HCT116 (cell line): ENCODE results near the gene SRPK2. TPM values are rescaled to one million over a fixed set of nuclear protein-coding genes. Genes with fewer than 3 reads are reported as not detected.

Source experiments
- ATAC-seq: fragments of 200-7000 bp; cut with Tn5 transposase; 2 replicates; pipeline ENCODE4 v1.9.1; 2020; ENCODE audit warnings: mild to moderate bottlenecking, moderate library complexity
- BruUV-seq: library from RNA; stranded (reverse); fragments of 400-500 nt; replicated peaks from 2 replicates; lab custom pipeline; 2021; lab: Mats Ljungman, UMichigan
- CTCF ChIA-PET: fragments of 300-600 bp; sonication (Branson Sonifier 250); formaldehyde crosslinking; loops from one replicate; lab custom pipeline; 2021; ENCODE audit warnings: antibody characterized with exemption; lab: Charles Lee
- POLR2A ChIA-PET: fragments of 300-600, 350-600 bp; sonication (Branson Sonifier 250); formaldehyde crosslinking; loops from one replicate; lab custom pipeline; 2021; ENCODE audit warnings: antibody characterized with exemption; lab: Charles Lee
- RAD21 ChIA-PET, 2 experiments: fragments of 300-600 bp; sonication (Branson Sonifier 250); formaldehyde crosslinking; loops; one replicate each; lab custom pipeline; 2023; ENCODE audit warnings: low total read pairs in 2 of 2; ENCODE audit not compliant: uncharacterized antibody in 2 of 2, unreplicated experiment in 2 of 2, low non-redundant PET in 1 of 2; lab: Charles Lee
- DNase-seq: peaks from one replicate; pipeline ENCODE4 v3.0.0-alpha.2; 2010; ENCODE audit warnings: low read depth, low spot score
- H2AFZ ChIP-seq: fragments of 200-600 bp; shearing (Covaris generic), sonication (generic); 2 replicates; pipeline ENCODE4 v1.6.1; 2017; ENCODE audit warnings: low read depth, mixed run types, mixed read lengths, antibody characterized with exemption, low read length; ENCODE audit not compliant: poor library complexity, severe bottlenecking
- H3K27ac ChIP-seq: 2 replicates; pipeline ENCODE4 v1.5.1; 2012; ENCODE audit warnings: low read depth, low read length
- H3K27me3 ChIP-seq: fragments of 200-600 bp; sonication (generic); 2 replicates; pipeline ENCODE4 v1.6.1; 2016; ENCODE audit warnings: mixed run types, low read length, mixed read lengths; ENCODE audit not compliant: insufficient read depth
- H3K36me3 ChIP-seq, 2 experiments: fragments of 200-500 bp in 1 of 2; fragments of 200-600 bp in 1 of 2; sonication (Bioruptor generic) in 1 of 2; sonication (generic) in 1 of 2; 2 replicates each; pipeline versions ENCODE4 v1.5.1 to v1.6.1; 2014 to 2016; ENCODE audit warnings: low read length in 2 of 2, inconsistent platforms in 1 of 2, mixed read lengths in 1 of 2, mixed run types in 1 of 2; ENCODE audit not compliant: insufficient read depth in 2 of 2, control insufficient read depth in 1 of 2
- H3K4me1 ChIP-seq, 2 experiments: fragments of 200-600 bp in 1 of 2; sonication (generic) in 1 of 2; 2 replicates each; pipeline versions ENCODE4 v1.5.1 to v1.6.1; 2012 to 2017; ENCODE audit warnings: low read length in 2 of 2, inconsistent platforms in 1 of 2, mild to moderate bottlenecking in 1 of 2, mixed read lengths in 1 of 2, mixed run types in 1 of 2, moderate library complexity in 1 of 2; ENCODE audit not compliant: insufficient read depth in 2 of 2, control insufficient read depth in 1 of 2
- H3K4me2 ChIP-seq: fragments of 200-600 bp; sonication (generic); 2 replicates; pipeline ENCODE4 v1.6.1; 2017; ENCODE audit warnings: mixed run types, low read length, mixed read lengths
- H3K4me3 ChIP-seq, 2 experiments: fragments of 200-600 bp in 1 of 2; sonication (generic) in 1 of 2; replicated peaks in 1 of 2; 2 replicates each; pipeline ENCODE4 v1.5.1; 2011 to 2016; ENCODE audit warnings: low read length in 2 of 2, control low read depth in 1 of 2, low read depth in 1 of 2, mild to moderate bottlenecking in 1 of 2, mixed read lengths in 1 of 2, mixed run types in 1 of 2
- H3K79me2 ChIP-seq: fragments of 200-600 bp; sonication (generic); 2 replicates; pipeline ENCODE4 v1.6.1; 2017; ENCODE audit warnings: mild to moderate bottlenecking, mixed run types, low read length, moderate library complexity, mixed read lengths; ENCODE audit not compliant: insufficient read depth
- H3K9ac ChIP-seq: fragments of 200-600 bp; sonication (generic); 2 replicates; pipeline ENCODE4 v1.6.1; 2016; ENCODE audit warnings: low read length, mixed read lengths
- H3K9me2 ChIP-seq: fragments of 200-600 bp; sonication (generic), shearing (Covaris generic); 2 replicates; pipeline ENCODE4 v1.6.1; 2017; ENCODE audit warnings: mixed run types, mild to moderate bottlenecking, moderate library complexity; ENCODE audit not compliant: insufficient read depth
- H3K9me3 ChIP-seq, 2 experiments: fragments of 200-500 bp in 1 of 2; fragments of 200-600 bp in 1 of 2; sonication (Bioruptor generic) in 1 of 2; sonication (generic) in 1 of 2; 2 replicates each; pipeline ENCODE4 v1.6.1; 2014 to 2017; ENCODE audit warnings: low read length in 2 of 2, mixed read lengths in 2 of 2, inconsistent platforms in 1 of 2, low read depth in 1 of 2, mild to moderate bottlenecking in 1 of 2, mixed run types in 1 of 2, moderate library complexity in 1 of 2; ENCODE audit not compliant: control insufficient read depth in 1 of 2, insufficient read depth in 1 of 2
- H4K20me1 ChIP-seq: fragments of 200-600 bp; sonication (generic), shearing (Covaris generic); 2 replicates; pipeline ENCODE4 v1.6.1; 2017; ENCODE audit warnings: mixed run types, mild to moderate bottlenecking, moderate library complexity; ENCODE audit not compliant: insufficient read depth
- ATF3 ChIP-seq: IDR thresholded peaks from 2 replicates; pipeline ENCODE4 v1.6.1; 2012
- CBX3 ChIP-seq: IDR thresholded peaks from 2 replicates; pipeline ENCODE4 v1.6.1; 2012; ENCODE audit warnings: low read depth
- CEBPB ChIP-seq: IDR thresholded peaks from 2 replicates; pipeline ENCODE4 v1.6.1; 2012; ENCODE audit warnings: low read depth
- CTCF ChIP-seq, 3 experiments: fragments of 200-600 bp in 1 of 3; sonication (generic) in 1 of 3; IDR thresholded peaks in 2 of 3; conservative IDR thresholded peaks in 1 of 3; 2 replicates each; pipeline ENCODE4 v1.5.1; 2012 to 2017; ENCODE audit warnings: low read depth in 2 of 3, low read length in 2 of 3, antibody characterized with exemption in 1 of 3, borderline replicate concordance in 1 of 3, control low read depth in 1 of 3, mild to moderate bottlenecking in 1 of 3, mixed read lengths in 1 of 3, mixed run types in 1 of 3, moderate library complexity in 1 of 3; ENCODE audit not compliant: insufficient read depth in 1 of 3
- EGR1 ChIP-seq: IDR thresholded peaks from 2 replicates; pipeline ENCODE4 v1.6.1; 2012; ENCODE audit warnings: low read depth
- ELF1 ChIP-seq: IDR thresholded peaks from 2 replicates; pipeline ENCODE4 v1.6.1; 2012; ENCODE audit warnings: low read depth, borderline replicate concordance
- EZH2 ChIP-seq: fragments of 200-600 bp; sonication (generic); IDR thresholded peaks from 2 replicates; pipeline ENCODE4 v1.6.1; 2017; ENCODE audit warnings: antibody characterized with exemption, mixed run types
- EZH2phosphoT487 ChIP-seq: fragments of 200-600 bp; IDR thresholded peaks from 2 replicates; pipeline ENCODE4 v1.6.1; 2018; ENCODE audit warnings: antibody characterized with exemption, borderline replicate concordance
- JUND ChIP-seq: IDR thresholded peaks from 2 replicates; pipeline ENCODE4 v1.6.1; 2012
- MAX ChIP-seq: IDR thresholded peaks from 2 replicates; pipeline ENCODE4 v1.6.1; 2012
- POLR2A ChIP-seq: IDR thresholded peaks from 2 replicates; pipeline ENCODE4 v1.7.0; 2011; ENCODE audit warnings: borderline replicate concordance; ENCODE audit not compliant: insufficient read depth, insufficient read length; ENCODE audit errors: extremely low read depth
- RAD21 ChIP-seq: IDR thresholded peaks from 2 replicates; pipeline ENCODE4 v1.6.1; 2012; ENCODE audit warnings: low read depth, mild to moderate bottlenecking
- REST ChIP-seq: IDR thresholded peaks from 2 replicates; pipeline ENCODE4 v1.6.1; 2012; ENCODE audit warnings: low read depth
- SP1 ChIP-seq: IDR thresholded peaks from 2 replicates; pipeline ENCODE4 v1.6.1; 2012; ENCODE audit warnings: low read depth
- ZFX ChIP-seq: fragments of 450-650 bp; IDR thresholded peaks from 2 replicates; pipeline ENCODE4 v1.6.1; 2017
- ZNF274 ChIP-seq: fragments of 200-500 bp; sonication (Bioruptor generic); IDR thresholded peaks from 2 replicates; pipeline ENCODE4 v1.6.1; 2014; ENCODE audit warnings: mild to moderate bottlenecking, low read depth, low read length, inconsistent platforms
- intact Hi-C: fragments of 100-400 bp; cut with micrococcal nuclease; formaldehyde crosslinking; loops from 2 replicates; pipeline ENCODE4 v1.10.0; 2022
- total RNA-seq: library from RNA; stranded (reverse); gene quantifications from one replicate; pipeline ENCODE4 v1.2.1, GENCODE V29; 2021; ENCODE audit not compliant: unreplicated experiment

Gene SRPK2
- total RNA-seq, 1 experiment from 2014 or later, result 37.4 TPM

- no peak for TF ChIP-seq REST
- no peak for TF ChIP-seq EZH2
Observed at GRCh38 chr7:105246256-105246655, 142.5 kb downstream of the SRPK2 start (continued).

GRCh38 chr7:105245398-105246114, 143.2 kb downstream of the SRPK2 start:
- no peak for ATAC-seq
- RAD21 ChIA-PET, result no interaction called here
- TF ChIP-seq ELF1, result no peak
- no peak for TF ChIP-seq MAX
- TF ChIP-seq EGR1, result no peak
- TF ChIP-seq REST, result no peak
- TF ChIP-seq CBX3, result no peak
- no peak for TF ChIP-seq JUND
- no peak for TF ChIP-seq RAD21
- no peak for TF ChIP-seq POLR2A
- TF ChIP-seq SP1, result no peak
- TF ChIP-seq CTCF (IDR thresholded peaks at IDR 0.05 in 2 of 3, conservative IDR thresholded peaks at IDR 0.05 in 1 of 3; ENCODE audit: borderline replicate concordance in 1 of 3, insufficient read depth in 1 of 3, low read depth in 2 of 3, low read length in 2 of 3), result no peak
- no peak for TF ChIP-seq EZH2phosphoT487
- no peak for TF ChIP-seq ZNF274
- TF ChIP-seq ATF3, result no peak
- no peak for TF ChIP-seq CEBPB
- no peak for TF ChIP-seq ZFX

More at GRCh38 chr7:105245398-105246114, 143.2 kb downstream of the SRPK2 start:
- ChIA-PET CTCF (interaction anchor here (0.7 kb wide), 1 partner anchor 29 kb away, joined by 3 read pairs; no protein-coding TSS in a partner anchor), POLR2A (no interaction called here)
- no peaks in the 10 kb centered on the region for H3K4me1 ChIP-seq
- BruUV-seq, result no TSS peak
- intact Hi-C loops, result no loop called here
- H3K27me3 ChIP-seq, result no peaks in the 10 kb centered on the region
- no peak overlapping the region for H3K4me3 ChIP-seq
- no peak for DNase-seq
- no peaks in the 10 kb centered on the region for H3K9me2 ChIP-seq
- no peak overlapping the region for H3K9ac ChIP-seq
- no peaks in the 10 kb centered on the region for H3K9me3 ChIP-seq
- no peak overlapping the region for H3K4me2 ChIP-seq
- no peak overlapping the region for H3K27ac ChIP-seq
- no peak overlapping the region for H2AFZ ChIP-seq
- no peaks in the 10 kb centered on the region for H3K36me3 ChIP-seq
- H4K20me1 ChIP-seq, result 0 out of 2 replicates have a peak, but pooled peaks cover under 1% of the 10 kb centered on the region
- H3K79me2 ChIP-seq, result peaks cover 13% of the 10 kb centered on the region
